HFF-Myc (cell line): ENCODE measurements around the gene MPC2.
A peak's percentile ranks its signal among the peaks of the same experiment; 100 is the strongest.

Experiments
- DNase-seq: peaks from one replicate; pipeline ENCODE4 v3.0.0-alpha.2; 2011; ENCODE audit warnings: low read depth; ENCODE audit errors: extremely low read depth
- H3K4me3 ChIP-seq: replicated peaks from 2 replicates; pipeline ENCODE4 v1.5.1; 2011; ENCODE audit warnings: low read depth, mild to moderate bottlenecking, control low read depth, low read length
- CTCF ChIP-seq: IDR thresholded peaks from 2 replicates; pipeline ENCODE4 v1.5.1; 2012; ENCODE audit warnings: mild to moderate bottlenecking, low read depth, low read length, control low read depth; ENCODE audit errors: missing control alignments

Gene MPC2

GRCh38 chr1:167911413-167911812, 25.5 kb downstream of the MPC2 start:
- no peak overlapping the region for H3K4me3 ChIP-seq
- DNase-seq = no peak

GRCh38 chr1:167910530-167910929, 26.3 kb downstream of the MPC2 start:
- DNase-seq = no peak
- TF ChIP-seq CTCF = no peak
- H3K4me3 ChIP-seq = no peak overlapping the region

More at GRCh38 chr1:167911413-167911812, 25.5 kb downstream of the MPC2 start:
- TF ChIP-seq CTCF = no peak

- TF ChIP-seq CTCF = no peak
- no peak for DNase-seq
- no peak overlapping the region for H3K4me3 ChIP-seq
Observed at GRCh38 chr1:167909691-167910180, 27.1 kb downstream of the MPC2 start.

GRCh38 chr1:167905671-167906070, 31.2 kb downstream of the MPC2 start:
- no peak overlapping the region for H3K4me3 ChIP-seq
- no peak for DNase-seq
- no peak for TF ChIP-seq CTCF

- TF ChIP-seq CTCF = no peak
- DNase-seq = no peak
- H3K4me3 ChIP-seq = no peak overlapping the region
Observed at GRCh38 chr1:167905182-167905581, 31.7 kb downstream of the MPC2 start.

- peak; percentile 4 for TF ChIP-seq CTCF
- DNase-seq = peak; percentile 46
- no peak overlapping the region for H3K4me3 ChIP-seq
Observed at GRCh38 chr1:167904652-167905130, 32.2 kb downstream of the MPC2 start.

- DNase-seq = no peak
- TF ChIP-seq CTCF = no peak
- no peak overlapping the region for H3K4me3 ChIP-seq
Observed at GRCh38 chr1:167900907-167901306, 36.0 kb downstream of the MPC2 start.
